Lung (tissue), 12 donors: ENCODE data around the gene DIP2C. TPM values are rescaled to one million over a fixed set of nuclear protein-coding genes. Genes with fewer than 3 reads are reported as not detected.

Source experiments
- ATAC-seq: fragments of 200-7000 bp; cut with Tn5 transposase; one replicate; pipeline ENCODE4 v1.9.1; 2020; ENCODE audit warnings: moderate number of reproducible peaks; ENCODE audit not compliant: insufficient read depth, low FRiP score
- DNase-seq, 3 donors: peaks; one replicate each; pipeline ENCODE4 v3.0.0-alpha.2; 2013 to 2017
- H3K27ac ChIP-seq, 2 donors: one replicate each; pipeline ENCODE4 v1.5.1; 2013; ENCODE audit warnings: mild to moderate bottlenecking in 2 of 2, moderate library complexity in 2 of 2, control low read depth in 1 of 2, inconsistent platforms in 1 of 2, low read depth in 1 of 2, low read length in 1 of 2
- H3K27me3 ChIP-seq, 3 donors: one replicate each; pipeline ENCODE4 v1.5.1; 2013; ENCODE audit warnings: low read length in 2 of 3; ENCODE audit not compliant: control insufficient read depth in 3 of 3, insufficient read depth in 3 of 3
- H3K36me3 ChIP-seq, 4 donors: one replicate each; pipeline ENCODE4 v1.5.1; 2013; ENCODE audit warnings: low read length in 4 of 4, mild to moderate bottlenecking in 1 of 4, moderate library complexity in 1 of 4; ENCODE audit not compliant: control insufficient read depth in 4 of 4, insufficient read depth in 4 of 4
- H3K4me1 ChIP-seq, 5 donors: one replicate each; pipeline ENCODE4 v1.5.1; 2013; ENCODE audit warnings: low read length in 5 of 5, mild to moderate bottlenecking in 2 of 5, moderate library complexity in 1 of 5; ENCODE audit not compliant: control insufficient read depth in 5 of 5, insufficient read depth in 5 of 5
- H3K4me3 ChIP-seq: one replicate; pipeline ENCODE4 v1.5.1; 2013; ENCODE audit warnings: mild to moderate bottlenecking, control low read depth, moderate library complexity
- H3K9ac ChIP-seq, 2 donors: one replicate each; pipeline ENCODE4 v1.5.1; 2013; ENCODE audit warnings: low read length in 2 of 2, control low read depth in 1 of 2; ENCODE audit not compliant: insufficient read depth in 1 of 2
- H3K9me3 ChIP-seq, 4 donors: one replicate each; pipeline ENCODE4 v1.5.1; 2013; ENCODE audit warnings: low read length in 3 of 4, mild to moderate bottlenecking in 1 of 4, moderate library complexity in 1 of 4; ENCODE audit not compliant: control insufficient read depth in 4 of 4, insufficient read depth in 3 of 4
- WGBS, 2 donors: extraction: QIAGEN DNeasy Blood & Tissue Kit; methylation state at CpG; one replicate each; pipeline ENCODE4 v1.1.7; 2013; 5-methylcytosine and 5-hydroxymethylcytosine counted together
- polyA plus RNA-seq, 2 donors: library from polyadenylated mRNA; stranded (reverse); fragments of 200-250 nt; gene quantifications; one replicate each; pipeline ENCODE4 v1.2.1, GENCODE V29; 2013
- total RNA-seq, 2 donors: library from RNA; depleted of rRNA in 1 of 2; stranded (reverse); fragments of >200 nt in 1 of 2; gene quantifications; one replicate each; pipeline ENCODE4 v1.2.1, GENCODE V29; 2014 to 2021
- TF ChIP-seq, protein P1 (sequence below): IDR thresholded peaks from 2 replicates; pipeline ENCODE4 v1.5.1; 2012; ENCODE audit warnings: mild to moderate bottlenecking; ENCODE audit errors: control extremely low read depth, extremely low read depth
- donor health status: control.
- donor health status: control.
- donor health status: Bipolar disorder and iron deficiency.
- donor health status: healthy.
- donor health status: DM: yes; HTN: yes; CAD: no.

DIP2C gene
- total and polyA plus RNA-seq, 4 donors, result 3.6 to 20.0 (median 9.5) TPM

DNA sequence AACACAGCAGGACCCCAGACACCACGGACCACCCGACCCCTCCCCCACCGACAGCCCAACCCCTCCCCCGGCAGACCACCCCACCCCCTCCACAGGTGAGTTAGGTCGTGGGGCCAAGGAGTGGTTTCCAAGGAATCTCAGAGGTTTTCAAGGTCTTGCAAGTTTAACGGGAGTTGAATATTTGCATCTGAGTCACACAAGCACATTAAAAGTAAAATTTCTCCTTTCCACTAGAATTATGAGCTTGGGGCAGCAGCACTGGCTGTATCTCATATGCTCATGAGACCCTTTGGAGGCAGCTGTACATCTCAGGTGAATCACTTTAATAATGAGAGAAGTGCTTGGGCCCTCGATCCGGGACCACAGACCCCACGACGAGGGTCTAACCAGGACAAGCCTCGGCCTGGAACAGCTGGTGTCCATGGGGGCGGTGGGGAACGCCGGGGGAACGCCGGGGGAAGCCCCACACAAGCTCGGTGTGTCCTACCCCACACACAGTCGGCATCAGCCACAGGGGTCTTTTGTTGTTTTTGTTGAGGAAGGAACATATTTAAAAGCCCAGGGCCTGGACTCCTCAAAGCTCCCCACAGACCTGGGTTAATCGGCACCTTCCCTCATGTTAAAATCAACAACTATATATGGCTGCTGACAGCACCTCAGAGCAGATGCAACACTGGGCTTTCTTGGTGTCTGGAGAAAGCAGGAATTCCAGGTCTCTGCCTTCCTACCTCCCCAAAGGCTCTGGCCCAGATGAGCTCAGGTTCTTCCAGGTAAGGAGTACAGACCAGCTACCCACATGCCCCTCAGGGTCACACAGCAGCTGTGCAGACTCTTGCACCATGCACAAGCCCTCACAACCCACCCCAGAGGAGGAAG, 130.3 kb downstream of the DIP2C start:
- peaks cover 0 to 3% (median under 1%) of the 10 kb centered on the region in 4 donors for H3K9me3 ChIP-seq
- peaks cover 0 to under 1% (median 0%) of the 10 kb centered on the region in 4 donors for H3K36me3 ChIP-seq
- ATAC-seq (no peak), DNase-seq (no peak)
- TF ChIP-seq, protein P1, sequence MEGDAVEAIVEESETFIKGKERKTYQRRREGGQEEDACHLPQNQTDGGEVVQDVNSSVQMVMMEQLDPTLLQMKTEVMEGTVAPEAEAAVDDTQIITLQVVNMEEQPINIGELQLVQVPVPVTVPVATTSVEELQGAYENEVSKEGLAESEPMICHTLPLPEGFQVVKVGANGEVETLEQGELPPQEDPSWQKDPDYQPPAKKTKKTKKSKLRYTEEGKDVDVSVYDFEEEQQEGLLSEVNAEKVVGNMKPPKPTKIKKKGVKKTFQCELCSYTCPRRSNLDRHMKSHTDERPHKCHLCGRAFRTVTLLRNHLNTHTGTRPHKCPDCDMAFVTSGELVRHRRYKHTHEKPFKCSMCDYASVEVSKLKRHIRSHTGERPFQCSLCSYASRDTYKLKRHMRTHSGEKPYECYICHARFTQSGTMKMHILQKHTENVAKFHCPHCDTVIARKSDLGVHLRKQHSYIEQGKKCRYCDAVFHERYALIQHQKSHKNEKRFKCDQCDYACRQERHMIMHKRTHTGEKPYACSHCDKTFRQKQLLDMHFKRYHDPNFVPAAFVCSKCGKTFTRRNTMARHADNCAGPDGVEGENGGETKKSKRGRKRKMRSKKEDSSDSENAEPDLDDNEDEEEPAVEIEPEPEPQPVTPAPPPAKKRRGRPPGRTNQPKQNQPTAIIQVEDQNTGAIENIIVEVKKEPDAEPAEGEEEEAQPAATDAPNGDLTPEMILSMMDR, result no peak
- peak overlapping the region in 1 of 2 donors; percentile 14 for H3K9ac ChIP-seq
- peaks cover 0 to 19% (median 14%) of the 10 kb centered on the region in 5 donors for H3K4me1 ChIP-seq
- no peak overlapping the region for H3K27ac ChIP-seq
- H3K4me3 ChIP-seq, result no peak overlapping the region
- no peaks in the 10 kb centered on the region for H3K27me3 ChIP-seq
- 85 to 88% methylated on average over 19 of the region's 19 CpGs for WGBS, 2 donors

DNA sequence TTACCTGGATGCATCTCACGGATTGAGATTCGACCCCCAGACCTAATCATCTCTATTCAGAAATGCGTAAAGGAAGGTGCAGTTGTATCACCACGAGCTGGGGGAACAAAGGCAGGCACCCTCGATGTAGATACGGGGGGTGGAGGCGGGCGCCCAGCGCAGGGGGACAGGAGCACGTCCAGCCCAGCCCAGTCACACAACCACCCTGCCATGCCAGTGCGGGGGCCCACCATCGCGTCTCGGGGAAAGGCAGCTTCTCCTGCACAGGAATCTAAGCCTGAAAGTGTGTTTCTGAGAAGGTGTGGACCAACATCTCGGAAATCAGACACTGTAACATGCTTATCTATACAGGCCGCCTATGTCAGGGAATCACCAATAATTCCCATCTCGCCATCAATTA, 131.1 kb downstream of the DIP2C start:
- TF ChIP-seq, protein P1, result no peak
- H3K9me3 ChIP-seq, result no peaks in the 10 kb centered on the region
- no peak overlapping the region for H3K27ac ChIP-seq
- H3K27me3 ChIP-seq, result no peaks in the 10 kb centered on the region
- H3K4me3 ChIP-seq, result no peak overlapping the region
- H3K9ac ChIP-seq, result no peak overlapping the region
- ATAC-seq (no peak), DNase-seq (no peak)
- H3K4me1 ChIP-seq, result peaks cover 0 to 19% (median 14%) of the 10 kb centered on the region in 5 donors
- H3K36me3 ChIP-seq, result no peaks in the 10 kb centered on the region
- WGBS, 2 donors, result 83% methylated on average over 17 of the region's 17 CpGs

DNA sequence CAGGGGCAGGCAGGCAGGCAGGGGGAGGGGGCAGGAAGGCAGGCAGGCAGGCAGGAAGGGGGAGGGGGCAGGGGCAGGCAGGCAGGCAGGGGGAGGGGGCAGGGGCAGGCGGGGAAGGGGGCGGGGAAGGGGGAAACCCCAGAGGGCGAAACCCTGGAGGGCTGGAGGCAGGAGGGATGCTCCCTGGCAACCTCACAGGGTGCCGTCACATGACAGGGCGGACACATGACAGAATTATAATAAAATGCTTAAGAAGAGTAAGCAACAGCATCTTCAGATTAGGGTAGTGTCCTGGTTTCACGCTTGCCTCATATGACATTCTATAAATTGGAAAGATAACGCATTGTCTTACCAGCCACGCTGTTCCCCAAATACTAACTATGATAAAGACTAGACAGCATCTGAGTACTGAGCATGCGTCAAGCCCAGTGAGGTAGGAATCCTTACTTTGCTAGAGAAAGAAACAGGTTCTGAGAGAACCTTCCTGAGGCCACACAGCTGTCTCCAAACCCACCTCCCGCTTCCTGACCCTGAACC, 131.6 kb downstream of the DIP2C start:
- Histone ChIP-seq H3K4me1 (peaks cover 0 to 20% (median 16%) of the 10 kb centered on the region in 5 donors), H3K27ac (no peak overlapping the region), H3K27me3 (no peaks in the 10 kb centered on the region), H3K4me3 (no peak overlapping the region), H3K9me3 (no peaks in the 10 kb centered on the region), H3K36me3 (no peaks in the 10 kb centered on the region), H3K9ac (no peak overlapping the region)
- 59 to 72% methylated on average over 10 of the region's 10 CpGs for WGBS, 2 donors
- DNase-seq (peak in 1 of 3 donors; percentile 47), ATAC-seq (no peak)
- TF ChIP-seq, protein P1, result no peak
